Stomach (tissue), 4 donors: ENCODE data around the gene RAB6B.

Experiments used
- POLR2A ChIP-seq, 4 donors: fragments of 450-650 bp; IDR thresholded peaks; one replicate each; pipeline ENCODE4 v1.6.1; 2016; ENCODE audit warnings: antibody characterized with exemption in 4 of 4, control low read depth in 2 of 4, mild to moderate bottlenecking in 1 of 4, moderate library complexity in 1 of 4
- POLR2AphosphoS5 ChIP-seq, 3 donors: sonication (generic); formaldehyde crosslinking; IDR thresholded peaks; one replicate each; pipeline ENCODE4 v1.6.1; 2016; ENCODE audit warnings: antibody characterized with exemption in 3 of 3
- TF ChIP-seq, protein P1 (sequence below), 7 experiments: fragments of 450-650 bp in 4 of 7; fragments of 200-600 bp in 3 of 7; sonication (generic) in 3 of 7; IDR thresholded peaks; one replicate each; pipeline ENCODE4 v1.5.1; 2016 to 2019; ENCODE audit warnings: antibody characterized with exemption in 7 of 7, control low read depth in 2 of 7, mild to moderate bottlenecking in 1 of 7

DNA sequence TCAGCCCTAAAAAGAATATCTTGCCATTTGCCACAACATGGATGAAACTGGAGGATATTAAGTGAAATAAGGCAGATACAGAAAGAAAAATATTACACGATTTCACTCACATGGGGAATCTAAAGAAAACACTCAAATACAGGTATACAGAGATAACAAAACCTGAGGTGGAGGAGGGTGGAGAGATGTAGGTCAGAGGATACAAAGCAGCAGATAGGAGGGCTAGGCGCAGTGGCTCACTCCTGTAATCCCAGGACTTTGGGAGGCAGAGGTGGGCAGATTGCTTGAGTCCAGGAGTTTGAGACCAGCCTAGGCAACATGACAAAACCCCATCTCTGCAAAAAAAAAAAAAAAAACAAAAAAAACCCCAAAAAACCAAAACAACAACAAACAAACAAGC lies 113.2 kb downstream of the RAB6B start:
- TF ChIP-seq, protein P1, sequence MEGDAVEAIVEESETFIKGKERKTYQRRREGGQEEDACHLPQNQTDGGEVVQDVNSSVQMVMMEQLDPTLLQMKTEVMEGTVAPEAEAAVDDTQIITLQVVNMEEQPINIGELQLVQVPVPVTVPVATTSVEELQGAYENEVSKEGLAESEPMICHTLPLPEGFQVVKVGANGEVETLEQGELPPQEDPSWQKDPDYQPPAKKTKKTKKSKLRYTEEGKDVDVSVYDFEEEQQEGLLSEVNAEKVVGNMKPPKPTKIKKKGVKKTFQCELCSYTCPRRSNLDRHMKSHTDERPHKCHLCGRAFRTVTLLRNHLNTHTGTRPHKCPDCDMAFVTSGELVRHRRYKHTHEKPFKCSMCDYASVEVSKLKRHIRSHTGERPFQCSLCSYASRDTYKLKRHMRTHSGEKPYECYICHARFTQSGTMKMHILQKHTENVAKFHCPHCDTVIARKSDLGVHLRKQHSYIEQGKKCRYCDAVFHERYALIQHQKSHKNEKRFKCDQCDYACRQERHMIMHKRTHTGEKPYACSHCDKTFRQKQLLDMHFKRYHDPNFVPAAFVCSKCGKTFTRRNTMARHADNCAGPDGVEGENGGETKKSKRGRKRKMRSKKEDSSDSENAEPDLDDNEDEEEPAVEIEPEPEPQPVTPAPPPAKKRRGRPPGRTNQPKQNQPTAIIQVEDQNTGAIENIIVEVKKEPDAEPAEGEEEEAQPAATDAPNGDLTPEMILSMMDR (IDR thresholded peaks at IDR 0.05): no peak
- TF ChIP-seq POLR2A (IDR thresholded peaks at IDR 0.05) (no peak), POLR2AphosphoS5 (IDR thresholded peaks at IDR 0.05) (no peak)
